ENCODE data around the gene HSCB.

Gene HSCB

DNA sequence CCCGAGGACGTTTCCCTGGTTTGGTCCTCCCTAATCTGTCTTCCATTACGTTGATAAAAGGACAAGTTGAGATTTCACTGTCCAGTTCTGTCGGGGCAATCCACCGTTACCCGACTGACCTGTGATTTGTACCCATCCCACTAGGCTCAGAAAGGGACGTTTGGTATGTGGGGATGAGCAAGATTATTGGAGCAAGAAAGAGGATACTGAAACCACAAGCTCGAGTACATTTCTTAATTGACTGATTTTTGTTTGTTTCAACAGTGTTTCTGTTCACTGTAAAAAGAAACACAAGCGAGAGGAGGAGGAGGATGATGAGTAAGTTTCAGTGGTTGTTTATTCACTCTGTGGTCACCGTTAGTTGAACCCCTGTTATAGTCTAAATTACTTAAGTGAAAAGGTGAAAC is 31.6 kb downstream of the HSCB start:
- H3K27ac ChIP-seq (ENCODE audit: poor library complexity, severe bottlenecking), result peak overlapping the region; percentile 51
- ATAC-seq (ENCODE audit: low read depth), result peak; percentile 13; the same call in 1 of the 3 replicates
- peaks cover 26% of the 10 kb centered on the region for H3K36me3 ChIP-seq (ENCODE audit: low read depth)

DNA sequence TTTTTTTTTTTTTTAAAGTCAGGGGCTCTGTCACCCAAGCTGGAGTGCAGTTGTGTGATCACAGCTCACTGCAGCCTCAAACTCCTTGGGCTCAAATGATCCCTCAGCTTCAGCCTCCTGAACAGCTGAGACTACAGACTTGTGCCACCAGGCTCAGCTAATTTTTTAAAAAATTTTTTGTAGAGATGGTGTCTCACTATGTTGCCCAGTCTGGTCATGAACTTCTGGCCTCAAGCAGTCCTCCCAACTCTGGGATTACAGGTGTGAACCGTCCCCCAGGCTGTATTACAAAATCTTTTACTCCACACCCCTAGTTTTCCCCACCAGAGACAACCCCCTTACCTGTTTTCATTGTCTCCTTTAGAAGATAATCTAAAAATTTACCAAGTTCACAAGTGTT is 32.5 kb downstream of the HSCB start:
- H3K27ac ChIP-seq (ENCODE audit: poor library complexity, severe bottlenecking), result no peak overlapping the region

More for the DNA sequence above, 31.6 kb downstream of the HSCB start:
- no peaks in the 10 kb centered on the region for H3K27me3 ChIP-seq (ENCODE audit: insufficient read depth, poor library complexity, severe bottlenecking)
- no peak for DNase-seq (ENCODE audit: low spot score)
- H3K4me3 ChIP-seq (ENCODE audit: severe bottlenecking), result peak overlapping the region; percentile 74
- H3K9me3 ChIP-seq (ENCODE audit: severe bottlenecking), result no peaks in the 10 kb centered on the region
- no peak for TF ChIP-seq CTCF (IDR thresholded peaks at IDR 0.05; ENCODE audit: poor library complexity, severe bottlenecking)
- H3K4me1 ChIP-seq (ENCODE audit: insufficient read depth, poor library complexity, severe bottlenecking), result no peaks in the 10 kb centered on the region

DNA sequence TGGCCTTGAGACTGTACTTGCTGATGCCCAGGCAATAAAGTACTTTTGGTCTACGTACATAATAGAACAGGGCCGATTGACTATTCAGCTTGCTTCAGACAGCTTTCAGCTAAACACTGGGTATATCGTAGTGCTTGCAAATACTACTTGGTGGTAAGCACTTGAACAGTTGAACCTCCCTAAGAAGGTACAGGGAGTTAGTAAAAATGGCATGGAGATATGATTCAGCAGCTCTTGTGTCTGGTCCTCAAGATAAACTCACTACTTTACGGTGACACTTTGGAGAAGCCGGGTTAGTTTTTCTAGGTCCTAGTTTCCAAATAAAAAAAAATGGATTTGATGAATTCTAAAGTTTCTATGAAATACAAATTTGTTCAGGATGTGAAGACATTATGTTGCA is 38.0 kb downstream of the HSCB start:
- H3K36me3 ChIP-seq (ENCODE audit: low read depth), result peaks cover 71% of the 10 kb centered on the region
- DNase-seq (ENCODE audit: low spot score), result no peak
- H3K27me3 ChIP-seq (ENCODE audit: insufficient read depth, poor library complexity, severe bottlenecking), result no peaks in the 10 kb centered on the region

More for the DNA sequence above, 32.5 kb downstream of the HSCB start:
- Histone ChIP-seq H3K36me3 (ENCODE audit: low read depth) (peaks cover 33% of the 10 kb centered on the region), H3K9me3 (ENCODE audit: severe bottlenecking) (no peaks in the 10 kb centered on the region), H3K4me3 (ENCODE audit: severe bottlenecking) (no peak overlapping the region), H3K27me3 (ENCODE audit: insufficient read depth, poor library complexity, severe bottlenecking) (no peaks in the 10 kb centered on the region), H3K4me1 (ENCODE audit: insufficient read depth, poor library complexity, severe bottlenecking) (no peaks in the 10 kb centered on the region)
- DNase-seq (ENCODE audit: low spot score) (no peak), ATAC-seq (ENCODE audit: low read depth) (no peak)
- no peak for TF ChIP-seq CTCF (IDR thresholded peaks at IDR 0.05; ENCODE audit: poor library complexity, severe bottlenecking)

DNA sequence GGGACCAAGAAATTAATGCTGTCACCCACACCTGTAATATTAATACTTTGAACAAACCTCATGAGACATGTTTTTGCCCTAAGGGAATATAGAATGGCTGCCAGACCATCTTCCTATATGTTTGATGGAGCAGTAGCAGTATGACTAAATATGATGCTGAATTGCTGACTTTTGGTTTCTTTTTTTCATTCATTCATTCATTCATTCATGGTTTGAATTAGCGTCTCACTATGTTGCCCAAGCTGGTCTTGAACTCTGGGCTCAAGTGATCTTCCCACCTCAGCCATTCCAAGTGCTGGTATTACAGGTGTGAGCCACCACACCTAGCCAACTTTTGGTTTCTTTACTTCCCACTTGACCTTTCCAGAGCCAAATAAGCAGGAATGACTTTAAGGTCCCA is 38.5 kb downstream of the HSCB start:
- TF ChIP-seq CTCF (IDR thresholded peaks at IDR 0.05; ENCODE audit: poor library complexity, severe bottlenecking), result no peak
- Histone ChIP-seq H3K36me3 (ENCODE audit: low read depth) (peaks cover 71% of the 10 kb centered on the region), H3K27ac (ENCODE audit: poor library complexity, severe bottlenecking) (no peak overlapping the region), H3K9me3 (ENCODE audit: severe bottlenecking) (no peaks in the 10 kb centered on the region), H3K27me3 (ENCODE audit: insufficient read depth, poor library complexity, severe bottlenecking) (no peaks in the 10 kb centered on the region), H3K4me3 (ENCODE audit: severe bottlenecking) (no peak overlapping the region), H3K4me1 (ENCODE audit: insufficient read depth, poor library complexity, severe bottlenecking) (no peaks in the 10 kb centered on the region)
- no peak for DNase-seq (ENCODE audit: low spot score)
- no peak for ATAC-seq (ENCODE audit: low read depth)

More for the DNA sequence above, 38.0 kb downstream of the HSCB start:
- Histone ChIP-seq H3K9me3 (ENCODE audit: severe bottlenecking) (no peaks in the 10 kb centered on the region), H3K4me3 (ENCODE audit: severe bottlenecking) (no peak overlapping the region), H3K27ac (ENCODE audit: poor library complexity, severe bottlenecking) (no peak overlapping the region), H3K4me1 (ENCODE audit: insufficient read depth, poor library complexity, severe bottlenecking) (no peaks in the 10 kb centered on the region)
- ATAC-seq (ENCODE audit: low read depth), result no peak
- no peak for TF ChIP-seq CTCF (IDR thresholded peaks at IDR 0.05; ENCODE audit: poor library complexity, severe bottlenecking)

- Histone ChIP-seq H3K4me3 (ENCODE audit: severe bottlenecking) (no peak overlapping the region), H3K9me3 (ENCODE audit: severe bottlenecking) (no peaks in the 10 kb centered on the region), H3K36me3 (ENCODE audit: low read depth) (peaks cover 65% of the 10 kb centered on the region), H3K27ac (ENCODE audit: poor library complexity, severe bottlenecking) (no peak overlapping the region), H3K27me3 (ENCODE audit: insufficient read depth, poor library complexity, severe bottlenecking) (no peaks in the 10 kb centered on the region), H3K4me1 (ENCODE audit: insufficient read depth, poor library complexity, severe bottlenecking) (no peaks in the 10 kb centered on the region)
- TF ChIP-seq CTCF (IDR thresholded peaks at IDR 0.05; ENCODE audit: poor library complexity, severe bottlenecking), result no peak
- DNase-seq (ENCODE audit: low spot score) (no peak), ATAC-seq (ENCODE audit: low read depth) (no peak)
Observed at GRCh38 chr22:28783786-28784671, 42.2 kb downstream of the HSCB start.

Measured in RWPE2 (cell line).